ENCODE measurements around the gene DAB1. TPM values are rescaled to one million over a fixed set of nuclear protein-coding genes. Genes with fewer than 3 reads are reported as not detected.

Gene DAB1
- total RNA-seq, 1 donor from 2014 or later: 1.6 TPM

DNA sequence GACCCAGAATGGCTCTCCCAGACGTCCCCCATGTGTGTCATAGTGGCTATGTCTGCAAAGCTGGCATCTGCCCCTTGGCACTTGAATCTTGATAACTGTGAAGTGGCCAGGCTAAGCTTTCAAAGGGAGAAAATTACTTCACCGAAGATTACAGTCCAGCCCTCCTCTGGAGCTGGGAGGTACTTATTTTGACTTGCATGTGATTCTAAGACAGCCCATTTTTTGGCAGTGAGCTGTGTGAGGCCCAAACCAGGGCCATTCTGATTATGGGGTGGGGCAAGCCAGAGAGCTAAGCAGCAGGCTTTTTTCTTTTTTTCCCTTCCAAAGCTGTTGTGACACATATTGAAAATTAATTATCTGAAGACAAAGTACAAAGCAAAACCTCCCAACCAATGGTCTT, 415.9 kb downstream of the DAB1 start:
- Mint-ChIP-seq H3K27me3 (ENCODE audit: low read depth, unreplicated experiment) (peaks cover 11% of the 10 kb centered on the region), H3K36me3 (ENCODE audit: low read depth, unreplicated experiment) (no peaks in the 10 kb centered on the region), H3K4me1 (ENCODE audit: low read depth, unreplicated experiment) (no peaks in the 10 kb centered on the region), H3K4me3 (ENCODE audit: unreplicated experiment) (no peak overlapping the region), H3K27ac (ENCODE audit: unreplicated experiment) (no peak overlapping the region), H3K9me3 (ENCODE audit: unreplicated experiment) (no peaks in the 10 kb centered on the region)
- DNase-seq (ENCODE audit: low read depth) (no peak), FAIRE-seq (no peak)
- no peak for TF ChIP-seq EZH2 (IDR thresholded peaks at IDR 0.05; ENCODE audit: insufficient read depth, low read length)
- TF ChIP-seq, protein P1, sequence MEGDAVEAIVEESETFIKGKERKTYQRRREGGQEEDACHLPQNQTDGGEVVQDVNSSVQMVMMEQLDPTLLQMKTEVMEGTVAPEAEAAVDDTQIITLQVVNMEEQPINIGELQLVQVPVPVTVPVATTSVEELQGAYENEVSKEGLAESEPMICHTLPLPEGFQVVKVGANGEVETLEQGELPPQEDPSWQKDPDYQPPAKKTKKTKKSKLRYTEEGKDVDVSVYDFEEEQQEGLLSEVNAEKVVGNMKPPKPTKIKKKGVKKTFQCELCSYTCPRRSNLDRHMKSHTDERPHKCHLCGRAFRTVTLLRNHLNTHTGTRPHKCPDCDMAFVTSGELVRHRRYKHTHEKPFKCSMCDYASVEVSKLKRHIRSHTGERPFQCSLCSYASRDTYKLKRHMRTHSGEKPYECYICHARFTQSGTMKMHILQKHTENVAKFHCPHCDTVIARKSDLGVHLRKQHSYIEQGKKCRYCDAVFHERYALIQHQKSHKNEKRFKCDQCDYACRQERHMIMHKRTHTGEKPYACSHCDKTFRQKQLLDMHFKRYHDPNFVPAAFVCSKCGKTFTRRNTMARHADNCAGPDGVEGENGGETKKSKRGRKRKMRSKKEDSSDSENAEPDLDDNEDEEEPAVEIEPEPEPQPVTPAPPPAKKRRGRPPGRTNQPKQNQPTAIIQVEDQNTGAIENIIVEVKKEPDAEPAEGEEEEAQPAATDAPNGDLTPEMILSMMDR (IDR thresholded peaks at IDR 0.05; ENCODE audit: insufficient read depth, low read depth, low read length): no peak
- H2AFZ ChIP-seq (ENCODE audit: low read depth, low read length): no peak overlapping the region
- H3K27ac ChIP-seq (ENCODE audit: low read depth, low read length): no peak overlapping the region
- H3K9ac ChIP-seq (ENCODE audit: low read length): no peak overlapping the region
- H3K4me1 ChIP-seq (ENCODE audit: insufficient read depth, low read length): no peaks in the 10 kb centered on the region
- no peaks in the 10 kb centered on the region for H3K27me3 ChIP-seq (ENCODE audit: insufficient read depth, low read length)
- no peaks in the 10 kb centered on the region for H3K36me3 ChIP-seq (ENCODE audit: insufficient read depth, low read length)
- no peak overlapping the region for H3K4me2 ChIP-seq (ENCODE audit: low read length)
- H4K20me1 ChIP-seq (ENCODE audit: insufficient read depth, low read length): no peaks in the 10 kb centered on the region
- no peaks in the 10 kb centered on the region for H3K9me3 ChIP-seq (ENCODE audit: insufficient read depth, low read depth, low read length)
- H3K4me3 ChIP-seq (ENCODE audit: insufficient read depth, low read depth, low read length): no peak overlapping the region
- no peaks in the 10 kb centered on the region for H3K79me2 ChIP-seq (ENCODE audit: insufficient read depth, low read length)

DNA sequence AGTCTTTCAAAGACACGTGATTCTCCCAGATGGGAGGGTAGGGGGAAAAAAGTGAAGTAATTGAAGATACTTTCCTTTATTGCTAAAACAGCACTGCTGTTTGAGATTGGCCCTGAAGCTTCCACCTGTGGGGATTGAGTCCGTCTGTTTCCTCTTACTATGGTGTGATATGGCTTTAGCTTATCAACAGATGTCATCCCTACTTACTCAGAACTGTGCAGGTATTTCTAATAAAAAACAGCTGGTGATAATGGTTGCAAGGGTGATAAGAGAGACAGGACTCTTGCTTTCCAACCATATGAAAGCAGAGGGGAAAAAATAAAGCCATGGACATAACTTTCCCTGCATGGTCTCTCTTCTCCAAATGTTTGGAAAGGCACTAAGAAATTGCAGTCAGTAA, 416.4 kb downstream of the DAB1 start:
- Mint-ChIP-seq H3K4me3 (ENCODE audit: unreplicated experiment) (no peak overlapping the region), H3K27me3 (ENCODE audit: low read depth, unreplicated experiment) (peaks cover 11% of the 10 kb centered on the region), H3K36me3 (ENCODE audit: low read depth, unreplicated experiment) (no peaks in the 10 kb centered on the region), H3K9me3 (ENCODE audit: unreplicated experiment) (no peaks in the 10 kb centered on the region), H3K27ac (ENCODE audit: unreplicated experiment) (no peak overlapping the region), H3K4me1 (ENCODE audit: low read depth, unreplicated experiment) (no peaks in the 10 kb centered on the region)
- Histone ChIP-seq H3K27me3 (ENCODE audit: insufficient read depth, low read length) (no peaks in the 10 kb centered on the region), H4K20me1 (ENCODE audit: insufficient read depth, low read length) (no peaks in the 10 kb centered on the region), H3K9ac (ENCODE audit: low read length) (no peak overlapping the region), H3K4me2 (ENCODE audit: low read length) (no peak overlapping the region), H3K4me1 (ENCODE audit: insufficient read depth, low read length) (no peaks in the 10 kb centered on the region), H3K27ac (ENCODE audit: low read depth, low read length) (no peak overlapping the region), H3K36me3 (ENCODE audit: insufficient read depth, low read length) (no peaks in the 10 kb centered on the region), H2AFZ (ENCODE audit: low read depth, low read length) (no peak overlapping the region), H3K9me3 (ENCODE audit: insufficient read depth, low read depth, low read length) (no peaks in the 10 kb centered on the region), H3K79me2 (ENCODE audit: insufficient read depth, low read length) (no peaks in the 10 kb centered on the region), H3K4me3 (ENCODE audit: insufficient read depth, low read depth, low read length) (no peak overlapping the region)
- TF ChIP-seq, protein P1 (IDR thresholded peaks at IDR 0.05; ENCODE audit: insufficient read depth, low read depth, low read length): no peak
- TF ChIP-seq EZH2 (IDR thresholded peaks at IDR 0.05; ENCODE audit: insufficient read depth, low read length): no peak
- FAIRE-seq (no peak), DNase-seq (ENCODE audit: low read depth) (no peak)

DNA sequence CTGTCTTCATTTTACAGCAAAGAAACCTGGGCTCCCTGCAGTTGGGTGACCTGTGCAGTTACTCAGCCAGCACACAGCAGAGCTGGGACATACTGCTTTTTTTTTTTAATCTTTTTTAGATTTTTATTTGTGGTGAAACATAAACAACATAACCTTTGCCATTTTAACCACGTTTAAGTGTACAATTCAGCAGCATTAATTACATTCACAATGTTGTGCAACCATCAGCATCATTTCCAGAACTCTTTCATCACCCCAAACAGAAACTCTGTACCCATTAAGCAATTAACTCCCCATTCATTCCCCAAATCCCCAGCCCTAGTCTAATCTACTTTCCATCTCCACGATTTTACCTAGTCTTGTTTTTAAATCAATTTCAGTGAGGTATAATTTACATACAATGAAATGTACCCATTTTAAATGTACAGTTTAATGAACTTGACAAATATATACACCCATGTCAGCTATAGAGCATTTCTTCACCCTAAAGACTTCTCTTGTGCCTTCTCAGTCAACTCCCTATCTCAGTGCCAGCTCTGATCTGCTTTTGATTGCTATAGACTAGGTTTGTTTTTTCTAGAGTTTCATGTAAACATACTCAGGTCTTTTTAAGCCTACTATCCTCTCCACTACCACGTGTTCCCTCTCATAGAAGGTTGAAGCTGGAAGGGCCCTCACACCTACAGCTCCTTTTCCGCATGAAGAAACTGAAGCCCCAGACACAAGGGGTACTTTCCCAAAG, 420.3 kb downstream of the DAB1 start:
- no peaks in the 10 kb centered on the region for H3K36me3 ChIP-seq (ENCODE audit: insufficient read depth, low read length)
- no peak overlapping the region for H3K4me2 ChIP-seq (ENCODE audit: low read length)
- no peaks in the 10 kb centered on the region for H3K79me2 ChIP-seq (ENCODE audit: insufficient read depth, low read length)
- Mint-ChIP-seq H3K9me3 (ENCODE audit: unreplicated experiment) (no peaks in the 10 kb centered on the region), H3K27ac (ENCODE audit: unreplicated experiment) (no peak overlapping the region), H3K4me1 (ENCODE audit: low read depth, unreplicated experiment) (no peaks in the 10 kb centered on the region), H3K4me3 (ENCODE audit: unreplicated experiment) (no peak overlapping the region), H3K36me3 (ENCODE audit: low read depth, unreplicated experiment) (no peaks in the 10 kb centered on the region), H3K27me3 (ENCODE audit: low read depth, unreplicated experiment) (peaks cover 13% of the 10 kb centered on the region)
- DNase-seq (ENCODE audit: low read depth): no peak
- no peak overlapping the region for H3K9ac ChIP-seq (ENCODE audit: low read length)
- H3K4me1 ChIP-seq (ENCODE audit: insufficient read depth, low read length): no peaks in the 10 kb centered on the region
- no peak overlapping the region for H2AFZ ChIP-seq (ENCODE audit: low read depth, low read length)
- no peaks in the 10 kb centered on the region for H3K27me3 ChIP-seq (ENCODE audit: insufficient read depth, low read length)
- TF ChIP-seq EZH2 (IDR thresholded peaks at IDR 0.05; ENCODE audit: insufficient read depth, low read length): no peak
- TF ChIP-seq, protein P1 (IDR thresholded peaks at IDR 0.05; ENCODE audit: insufficient read depth, low read depth, low read length): no peak
- H3K27ac ChIP-seq (ENCODE audit: low read depth, low read length): no peak overlapping the region
- no peak overlapping the region for H3K4me3 ChIP-seq (ENCODE audit: insufficient read depth, low read depth, low read length)
- H3K9me3 ChIP-seq (ENCODE audit: insufficient read depth, low read depth, low read length): no peaks in the 10 kb centered on the region
- no peaks in the 10 kb centered on the region for H4K20me1 ChIP-seq (ENCODE audit: insufficient read depth, low read length)
- FAIRE-seq: no peak

Measured in astrocyte (in vitro differentiated cells and primary cell).